HG03108 (cell line): ENCODE data around the gene RIT1.
"Not testable (repeated sequence)": the region's sequence is repeated elsewhere in the genome, so short reads cannot be mapped to it uniquely, and the experiment has no call there.

Source experiments
- ATAC-seq: cut with Tn5 transposase; IDR thresholded peaks from one replicate; pipeline ENCODE4 v1.9.1; 2021; ENCODE audit warnings: moderate library complexity; ENCODE audit not compliant: unreplicated experiment

Gene RIT1

DNA sequence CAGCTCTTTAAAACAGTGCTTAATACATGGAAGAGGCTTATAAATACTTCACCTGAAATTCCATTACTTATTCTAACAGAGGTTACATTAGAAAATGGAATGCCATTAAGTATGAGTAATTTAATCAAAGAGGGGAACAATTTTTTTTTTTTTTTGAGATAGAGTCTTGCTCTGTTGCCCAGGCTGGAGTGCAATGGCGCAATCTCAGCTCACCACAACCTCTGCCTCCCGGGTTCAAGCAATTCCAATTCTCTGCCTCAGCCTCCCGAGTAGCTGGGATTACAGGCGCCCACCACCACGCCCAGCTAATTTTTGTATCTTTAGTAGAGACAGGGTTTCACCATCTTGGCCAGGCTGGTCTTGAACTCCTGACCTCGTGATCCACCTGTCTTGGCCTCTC is 15.5 kb downstream of the RIT1 start:
- ATAC-seq = not testable (repeated sequence)

DNA sequence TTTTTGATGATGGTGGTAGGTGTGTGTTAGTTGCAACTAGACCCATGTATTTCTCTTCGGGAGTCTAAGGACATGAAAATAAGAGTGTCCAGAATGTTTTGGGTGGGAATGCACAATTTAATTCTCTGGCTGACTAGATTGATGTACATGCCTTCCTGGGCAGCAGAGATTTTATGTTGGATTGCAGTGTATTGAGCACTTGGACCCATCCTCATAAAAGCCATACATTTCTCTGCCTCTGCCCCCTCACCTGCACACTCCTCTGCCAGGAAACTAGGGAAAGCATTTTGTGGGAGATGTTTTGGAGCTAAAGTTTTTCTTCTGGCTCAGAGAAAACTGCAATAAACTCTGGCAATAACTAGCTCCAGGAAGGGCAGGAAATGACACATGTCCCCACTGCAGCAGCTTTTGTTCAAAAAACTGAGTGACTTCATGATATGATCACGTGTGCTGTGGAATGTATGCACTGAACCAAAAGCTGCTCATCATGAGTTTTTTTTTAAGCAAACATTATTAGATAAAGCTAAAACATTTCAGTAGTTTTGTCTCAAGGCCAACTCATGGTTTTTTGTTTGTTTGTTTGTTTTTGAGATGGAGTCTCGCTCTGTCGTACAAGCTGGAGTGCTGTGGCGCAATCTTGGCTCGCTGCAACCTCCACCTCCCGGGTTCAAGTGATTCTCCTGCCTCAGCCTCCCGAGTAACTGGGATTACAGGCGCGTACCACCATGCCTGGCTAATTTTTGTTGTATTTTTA is 17.6 kb downstream of the RIT1 start:
- ATAC-seq = no peak

DNA sequence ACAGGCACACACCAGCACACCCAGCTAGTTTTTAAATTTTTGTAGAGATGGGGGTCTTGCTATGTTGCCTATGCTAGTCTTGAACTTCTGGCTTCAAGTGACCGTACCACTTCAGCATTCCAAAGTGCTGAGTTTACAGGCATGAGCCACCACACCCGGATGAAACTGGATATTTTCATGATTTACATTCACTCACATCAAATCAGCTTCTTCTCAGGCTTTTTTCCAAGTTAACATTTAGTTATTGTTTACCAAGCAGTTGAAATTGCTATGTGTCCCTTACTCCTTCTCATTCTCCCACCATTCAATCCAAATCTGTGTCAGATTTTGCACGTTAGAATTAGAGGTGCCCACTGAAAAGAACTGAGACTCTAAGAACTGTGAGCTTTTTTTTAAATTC is 18.4 kb downstream of the RIT1 start:
- ATAC-seq = no peak

DNA sequence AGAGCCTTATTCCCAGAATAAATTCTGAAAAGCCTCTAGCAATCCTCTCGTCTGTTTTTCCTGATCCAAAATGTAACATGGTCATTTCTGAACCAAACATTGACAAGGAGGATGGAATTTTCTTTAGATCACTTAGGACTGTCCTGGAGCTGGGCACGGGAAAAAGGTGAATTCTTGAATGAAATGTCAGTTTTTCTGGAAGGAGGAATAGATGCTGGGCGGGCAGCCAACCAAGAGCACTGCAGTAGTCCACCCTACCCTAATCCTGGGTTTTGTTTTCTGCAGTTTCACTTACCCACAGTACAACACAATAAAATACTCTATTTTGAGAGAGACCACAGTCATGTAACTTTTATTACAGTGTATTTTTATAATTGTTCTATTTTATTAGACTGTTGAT is 20.9 kb downstream of the RIT1 start:
- no peak for ATAC-seq

DNA sequence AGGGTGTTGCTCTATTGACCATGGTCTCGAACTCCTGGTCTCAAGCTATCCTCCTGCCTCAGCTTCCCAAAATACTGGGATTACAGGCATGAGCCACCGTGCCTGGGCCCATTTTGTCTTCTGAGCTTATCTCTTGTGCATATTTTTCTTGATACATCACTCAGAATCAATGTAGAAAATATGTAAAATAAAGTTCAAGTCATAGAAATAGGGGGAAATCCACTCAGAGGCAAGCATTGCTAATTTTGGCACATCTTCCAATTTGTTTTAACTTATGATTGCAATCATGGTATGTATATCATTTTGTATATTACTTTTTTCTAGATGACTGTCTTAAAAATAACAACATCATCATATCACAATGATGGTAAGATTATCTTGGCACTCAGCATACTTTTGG is 21.6 kb downstream of the RIT1 start:
- ATAC-seq = no peak

DNA sequence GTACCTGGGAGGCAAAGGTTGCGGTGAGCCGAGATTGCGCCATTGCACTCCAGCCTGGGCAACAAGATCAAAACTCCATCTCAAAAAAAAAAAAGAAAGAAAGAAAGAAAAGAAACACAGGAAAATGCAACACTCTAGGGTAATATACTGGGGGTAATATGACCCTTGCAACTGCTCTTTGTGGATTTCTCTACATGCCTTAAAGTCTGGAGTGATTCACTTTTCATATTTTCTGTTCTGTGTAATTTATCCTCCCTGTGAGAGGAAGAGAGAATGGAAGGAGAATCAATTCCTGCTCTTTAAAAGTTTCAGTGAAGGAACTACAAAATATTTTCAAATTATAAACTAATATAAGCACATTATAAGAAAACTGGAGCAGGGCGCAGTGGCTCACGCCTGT is 22.7 kb downstream of the RIT1 start:
- ATAC-seq = no peak

DNA sequence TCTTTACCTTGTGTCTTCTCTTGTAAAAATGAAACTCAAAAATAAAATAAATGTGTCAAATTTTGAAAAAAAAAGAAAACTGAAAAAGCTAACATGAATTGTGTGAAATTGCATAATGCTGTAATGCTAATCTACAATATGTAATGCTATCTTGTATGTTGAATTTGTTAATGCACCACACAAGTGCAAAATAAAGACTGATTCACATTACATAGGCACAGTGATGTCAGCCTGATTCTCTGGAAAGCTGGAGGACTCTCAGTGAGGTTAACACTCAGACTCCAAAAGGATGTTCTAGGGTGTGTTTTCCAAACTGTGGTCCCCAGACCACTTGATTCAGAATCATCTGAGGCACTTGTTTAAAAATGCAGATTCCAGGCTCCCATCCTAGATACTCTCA is 26.2 kb downstream of the RIT1 start:
- ATAC-seq = no peak

DNA sequence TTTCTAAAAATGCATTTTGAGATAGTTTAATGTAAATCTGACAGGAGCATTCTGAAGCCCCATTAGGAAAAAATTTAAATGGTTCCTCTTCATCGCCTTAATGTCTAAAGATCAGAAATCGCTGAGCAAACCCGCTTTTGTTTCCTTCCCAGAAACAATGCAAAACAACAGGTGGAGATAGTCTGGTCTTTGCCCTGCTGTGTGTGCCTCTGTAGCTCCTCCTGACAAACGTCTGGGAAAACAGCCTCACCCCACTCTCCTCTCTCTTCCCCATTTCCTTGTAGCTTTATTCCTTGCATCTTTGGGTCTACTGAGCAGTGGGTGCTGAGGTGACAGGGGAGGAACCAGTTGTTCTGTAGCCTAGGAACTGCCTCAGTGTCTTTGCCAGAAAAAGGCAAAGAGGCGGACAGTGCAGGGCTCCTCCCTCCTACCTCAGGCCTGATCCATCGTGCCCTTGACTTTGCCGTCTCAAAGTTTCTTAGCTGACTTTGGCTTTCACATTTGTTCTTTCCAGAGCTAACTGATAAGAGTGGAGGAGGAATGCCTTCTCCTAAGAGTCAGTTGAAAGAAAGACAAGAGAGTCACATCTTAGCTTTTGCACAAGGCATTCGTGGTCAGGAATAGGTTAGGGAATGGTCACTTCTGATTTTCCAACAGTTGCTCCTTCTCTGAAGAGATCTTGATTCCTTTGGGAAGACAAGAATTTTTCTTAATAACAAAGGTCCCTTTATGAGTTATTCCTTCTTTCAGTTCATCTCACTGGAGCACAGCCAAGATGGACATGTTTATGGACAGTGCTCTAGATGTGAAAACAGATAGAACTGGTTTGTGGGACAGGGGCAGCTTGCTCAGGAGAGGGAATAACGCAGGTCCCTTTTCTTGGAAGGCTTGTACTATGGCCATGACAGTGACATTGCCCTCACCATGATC is 26.9 kb downstream of the RIT1 start:
- ATAC-seq = no peak

DNA sequence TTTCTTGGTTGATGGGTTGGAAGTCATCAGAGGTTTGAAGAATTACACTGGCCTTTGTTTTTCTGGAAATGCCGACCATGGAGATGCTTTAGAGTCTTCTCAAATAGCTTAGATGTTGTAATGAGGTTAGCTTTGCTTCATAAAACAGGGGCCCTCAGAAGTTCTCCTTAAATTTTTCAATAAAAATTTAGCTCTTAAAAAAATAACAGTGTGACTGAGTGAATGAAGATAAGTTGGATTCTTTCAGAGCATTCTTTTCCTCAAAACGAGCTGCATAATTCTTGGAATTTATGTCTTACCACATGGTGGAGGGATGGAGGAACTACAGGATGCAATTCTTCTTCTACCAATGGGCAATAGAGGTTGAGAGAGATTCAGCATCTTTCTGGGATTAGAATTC is 28.4 kb downstream of the RIT1 start:
- no peak for ATAC-seq

DNA sequence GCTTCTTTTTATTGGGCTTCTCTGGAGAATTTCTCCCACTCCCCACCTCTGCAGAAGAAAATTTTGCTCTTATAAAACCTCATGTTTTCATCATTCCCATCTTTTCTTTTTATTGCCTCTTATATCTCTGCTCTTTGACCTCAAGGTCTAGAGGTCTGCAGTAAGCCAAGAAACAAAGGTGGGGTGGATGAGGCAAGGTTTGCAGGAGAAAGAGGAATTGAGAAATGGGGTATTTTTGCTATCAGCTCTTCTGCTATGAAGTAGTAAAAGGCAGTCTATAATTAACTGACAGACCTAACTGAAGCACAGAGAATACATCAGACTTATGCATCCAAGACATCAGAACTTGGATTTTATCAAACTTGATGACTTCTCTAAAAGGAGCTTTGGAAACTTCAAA is 28.9 kb downstream of the RIT1 start:
- peak; percentile 45 for ATAC-seq

DNA sequence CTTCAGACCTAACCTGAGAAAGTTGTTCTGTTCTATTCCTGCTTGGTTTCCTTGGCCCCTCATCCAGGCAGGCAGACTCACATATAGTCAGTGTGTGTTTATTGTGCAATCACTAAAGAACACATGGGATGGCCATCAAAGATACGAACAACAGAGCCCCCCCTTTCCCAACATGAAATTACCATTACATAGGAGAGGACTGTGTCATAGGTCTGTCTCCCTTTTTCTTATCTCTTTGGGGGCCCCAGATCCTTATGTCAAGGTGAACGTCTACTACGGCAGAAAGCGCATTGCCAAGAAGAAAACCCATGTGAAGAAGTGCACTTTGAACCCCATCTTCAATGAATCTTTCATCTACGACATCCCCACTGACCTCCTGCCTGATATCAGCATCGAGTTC is 30.2 kb downstream of the RIT1 start:
- ATAC-seq = no peak

DNA sequence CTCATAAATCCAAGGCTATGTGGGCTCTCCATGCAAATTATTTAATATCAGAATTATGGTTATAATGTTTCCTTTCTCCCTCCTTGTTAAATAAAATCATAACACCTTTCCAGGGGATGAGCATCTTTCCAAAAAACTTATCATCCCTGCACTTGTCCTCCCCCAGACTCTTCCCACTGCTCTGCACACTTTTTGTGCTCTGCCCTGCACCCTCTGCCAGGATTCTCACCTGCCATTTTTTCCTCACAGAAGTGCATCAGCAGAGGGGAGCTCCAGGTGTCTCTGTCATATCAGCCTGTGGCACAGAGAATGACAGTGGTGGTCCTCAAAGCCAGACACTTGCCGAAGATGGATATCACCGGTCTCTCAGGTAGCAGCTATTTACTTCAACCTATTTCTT is 30.9 kb downstream of the RIT1 start:
- ATAC-seq = no peak

DNA sequence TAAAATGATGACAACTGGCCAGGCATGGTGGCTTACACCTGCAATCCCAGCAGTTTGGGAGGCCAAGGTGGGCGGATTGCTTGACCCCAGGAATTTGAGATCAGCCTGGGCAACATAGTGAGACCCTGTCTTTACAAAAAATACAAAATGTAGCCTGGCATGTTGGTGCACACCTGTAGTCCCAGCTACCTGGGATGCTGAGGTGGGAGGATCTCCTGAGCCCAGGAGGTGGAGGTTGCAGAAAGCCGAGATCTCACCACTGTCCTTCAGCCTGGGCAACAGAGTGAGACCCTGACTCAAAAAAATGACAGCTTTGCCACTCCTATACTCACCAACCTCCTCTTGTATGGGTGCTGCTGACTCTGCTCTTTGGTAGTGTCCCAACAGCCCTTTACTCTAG is 33.2 kb downstream of the RIT1 start:
- ATAC-seq = no peak

DNA sequence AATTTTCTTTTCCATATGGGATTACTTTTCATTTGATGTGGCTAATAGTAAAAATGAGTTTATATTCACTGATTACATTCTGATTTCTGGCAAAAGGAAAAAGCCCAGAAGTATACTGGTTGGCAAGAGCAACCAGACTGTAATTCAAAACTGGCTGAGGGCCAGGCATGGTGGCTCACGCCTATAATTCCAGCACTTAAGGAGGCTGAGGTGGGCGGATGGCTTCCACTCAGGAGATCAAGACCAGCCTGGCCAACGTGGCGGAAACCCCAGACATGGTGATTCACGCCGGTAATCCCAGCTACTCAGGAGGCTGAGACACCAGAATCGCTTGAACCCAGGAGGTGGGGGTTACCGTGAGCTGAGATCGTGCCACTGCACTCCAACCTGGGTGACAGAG is 37.3 kb downstream of the RIT1 start:
- ATAC-seq = no peak

DNA sequence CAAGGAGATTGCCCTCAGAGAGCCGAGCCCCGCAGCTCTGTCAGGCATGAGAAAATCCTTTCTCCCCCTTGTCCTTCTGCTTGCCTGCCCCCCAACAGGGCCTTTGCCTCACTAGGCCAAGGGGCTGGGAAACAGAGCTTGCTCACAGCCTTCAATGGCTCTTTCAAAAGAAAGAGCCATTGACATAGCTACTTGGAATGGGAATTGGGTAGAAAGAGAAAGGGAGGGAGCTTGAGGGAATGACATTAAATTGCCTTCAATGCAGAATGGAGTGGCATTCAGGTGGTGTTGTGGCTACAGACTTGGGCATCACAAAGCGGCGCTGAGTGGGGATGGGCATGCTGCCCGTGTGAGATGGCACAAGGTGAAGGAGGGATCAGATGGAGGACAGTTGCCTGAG is 38.6 kb downstream of the RIT1 start:
- ATAC-seq = no peak

DNA sequence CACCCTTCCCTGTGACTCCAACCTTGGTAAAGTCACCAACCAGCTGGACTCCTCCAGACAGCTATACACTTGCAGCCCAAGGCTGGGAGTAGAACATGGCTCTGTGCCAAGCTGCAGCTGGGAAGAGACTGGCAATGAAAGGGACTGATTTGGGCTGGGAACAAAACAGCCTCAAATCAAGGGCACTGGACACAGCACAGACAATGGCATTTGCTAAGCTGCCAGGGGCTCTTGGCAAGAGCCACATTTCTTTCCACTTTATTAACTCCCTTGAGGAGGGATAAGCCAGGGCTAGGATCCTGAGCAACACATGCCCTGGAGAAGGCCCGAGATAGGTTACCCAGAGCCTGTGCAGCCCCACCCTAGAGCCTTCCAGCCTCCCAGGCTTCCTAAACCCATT is 39.8 kb downstream of the RIT1 start:
- ATAC-seq = no peak

DNA sequence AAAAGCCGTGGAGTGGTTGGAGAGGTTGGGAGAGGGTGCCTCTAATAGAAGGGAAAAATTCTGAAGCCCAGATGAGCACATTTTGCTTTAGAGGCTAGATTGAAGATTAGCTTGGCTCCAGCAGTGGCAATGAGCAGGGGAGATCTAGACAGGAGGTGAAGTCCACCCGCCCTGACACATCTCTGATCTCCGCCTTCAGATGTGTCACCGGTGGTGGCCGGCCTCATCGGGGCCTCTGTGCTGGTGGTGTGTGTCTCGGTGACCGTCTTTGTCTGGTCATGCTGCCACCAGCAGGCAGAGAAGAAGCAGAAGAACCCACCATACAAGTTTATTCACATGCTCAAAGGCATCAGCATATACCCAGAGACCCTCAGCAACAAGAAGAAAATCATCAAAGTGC is 43.4 kb downstream of the RIT1 start:
- no peak for ATAC-seq

DNA sequence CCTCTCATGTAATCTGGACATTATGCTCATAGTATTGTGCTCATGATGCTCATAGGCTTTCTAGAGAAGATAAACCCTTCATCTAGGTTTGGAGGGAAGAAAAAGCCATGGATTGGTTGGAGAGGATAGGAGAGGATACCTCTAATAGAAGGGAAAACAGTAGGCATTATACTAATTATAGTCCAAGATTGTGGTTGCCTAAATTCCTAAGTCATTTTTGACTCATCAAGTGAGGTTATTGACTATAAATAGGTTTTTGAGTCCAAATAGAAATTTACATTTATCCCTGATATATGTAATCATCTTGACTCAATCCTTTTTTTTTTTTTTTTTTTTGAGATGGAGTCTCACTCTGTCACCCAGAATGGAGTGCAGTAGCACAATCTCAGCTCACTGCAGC is 46.8 kb downstream of the RIT1 start:
- no peak for ATAC-seq

DNA sequence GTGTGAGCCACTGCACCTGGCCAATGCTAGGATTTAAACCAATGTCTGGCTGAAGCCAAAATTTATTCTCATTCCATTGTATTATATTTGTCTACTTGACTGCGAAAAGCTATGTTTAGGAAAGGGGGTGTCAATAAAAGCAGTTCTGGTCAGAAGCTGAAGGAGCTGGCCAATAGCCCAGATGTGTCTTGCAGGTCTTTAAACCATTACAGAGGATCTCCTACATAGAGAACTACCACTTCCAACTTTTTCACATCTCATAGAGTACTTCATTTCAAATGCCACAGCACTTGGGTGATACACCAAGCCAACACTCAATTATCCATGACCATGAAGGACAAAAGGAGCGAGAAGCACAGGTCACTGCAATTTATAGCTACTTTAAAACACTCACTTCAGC is 49.3 kb downstream of the RIT1 start:
- ATAC-seq = no peak

DNA sequence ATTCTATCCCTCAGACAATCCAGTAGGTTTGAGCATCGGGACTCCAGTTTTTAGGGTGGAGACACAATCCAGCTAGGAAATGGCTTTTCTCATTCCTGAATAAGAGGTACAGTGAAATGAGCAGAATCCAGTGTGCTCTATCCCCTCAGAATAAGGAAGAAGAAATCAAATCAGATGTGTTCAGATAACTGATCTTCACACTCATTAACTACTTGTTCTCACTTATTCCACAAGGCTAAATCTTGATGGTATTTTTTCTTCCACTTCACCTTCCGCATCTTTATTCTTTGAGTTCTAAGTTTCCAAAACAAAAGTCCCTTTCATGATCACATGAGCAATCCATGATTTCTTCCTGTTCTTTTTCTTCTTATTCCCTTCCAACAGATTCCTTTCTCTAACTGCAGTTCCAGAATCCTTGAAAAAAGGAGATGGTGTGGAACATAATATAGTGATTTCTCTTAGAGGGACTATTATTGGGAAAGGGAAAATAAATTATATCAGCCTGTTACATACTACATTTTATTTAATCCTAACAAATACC is 50.1 kb downstream of the RIT1 start:
- no peak for ATAC-seq

DNA sequence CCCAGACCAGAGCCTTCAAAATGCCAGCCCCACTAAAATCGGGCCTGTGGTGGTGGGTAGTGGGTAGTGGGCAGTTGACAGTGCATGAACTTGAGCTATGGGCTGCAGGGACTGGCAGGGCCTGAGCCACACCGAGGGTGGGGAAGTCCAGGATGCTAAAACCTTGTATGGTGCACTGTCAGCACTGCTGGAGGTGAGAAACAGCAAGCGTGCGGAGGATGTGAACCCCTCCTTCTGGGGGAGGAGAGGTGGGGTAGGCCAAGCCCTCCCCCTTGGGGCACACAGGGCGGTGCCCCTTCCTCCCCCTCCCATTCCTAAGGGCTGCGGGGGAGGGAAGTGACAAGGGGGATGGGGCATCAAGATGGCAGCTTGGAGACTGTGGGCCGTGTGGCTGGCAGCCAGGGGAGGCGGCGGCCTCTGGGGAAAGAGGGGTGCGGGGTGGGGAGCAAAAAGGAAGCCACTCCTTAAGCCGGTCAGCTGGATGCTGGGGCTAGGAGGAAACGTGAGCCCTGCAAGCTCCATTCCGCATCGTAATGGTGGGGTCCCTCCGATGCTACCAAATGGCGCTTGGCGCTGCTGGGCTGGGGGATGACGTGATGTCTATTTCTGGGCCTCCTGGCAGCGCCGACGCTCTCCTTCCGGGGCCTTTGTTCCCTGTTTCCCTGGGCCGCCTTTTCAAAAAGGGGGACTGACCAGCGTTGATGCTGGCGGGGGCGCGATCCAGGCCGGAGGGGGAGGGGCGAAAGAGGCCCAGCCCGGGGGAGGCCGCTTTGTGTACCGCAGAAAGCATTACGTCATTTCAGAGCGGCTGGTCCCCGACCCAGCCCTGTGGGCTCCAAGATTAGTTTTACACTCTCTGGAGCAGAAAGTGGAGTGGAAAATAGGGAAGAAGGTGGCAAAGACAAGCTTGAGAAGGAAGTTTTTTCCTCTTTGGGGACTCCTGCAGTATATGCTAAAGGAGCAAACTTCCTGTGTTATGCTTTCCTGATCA is 51.0 kb downstream of the RIT1 start:
- ATAC-seq = no peak
